HG03025 (cell line): Measurements from ENCODE around the gene FCHSD1.

Source experiments
- ATAC-seq: cut with Tn5 transposase; IDR thresholded peaks from one replicate; pipeline ENCODE4 v1.9.1; 2021; ENCODE audit warnings: mild to moderate bottlenecking, moderate library complexity; ENCODE audit not compliant: unreplicated experiment, low FRiP score

The FCHSD1 gene

GRCh38 chr5:141647242-141647641, 4.0 kb downstream of the FCHSD1 start:
- no peak for ATAC-seq

- no peak for ATAC-seq
These were observed 5.2 kb downstream of the FCHSD1 start for GRCh38 chr5:141646026-141646425.

- ATAC-seq = no peak
These were observed 9.5 kb downstream of the FCHSD1 start for GRCh38 chr5:141641634-141642267.

GRCh38 chr5:141640698-141641097, 10.5 kb downstream of the FCHSD1 start:
- no peak for ATAC-seq

- no peak for ATAC-seq
These were observed 11.2 kb downstream of the FCHSD1 start for GRCh38 chr5:141640051-141640415.

GRCh38 chr5:141639357-141640050, 11.7 kb downstream of the FCHSD1 start:
- no peak for ATAC-seq

- no peak for ATAC-seq
These were observed 12.4 kb downstream of the FCHSD1 start for GRCh38 chr5:141638771-141639170.

- peak; percentile 33 for ATAC-seq
These were observed 13.3 kb downstream of the FCHSD1 start for GRCh38 chr5:141637767-141638419.

- ATAC-seq = peak; percentile 27
These were observed 14.0 kb downstream of the FCHSD1 start for GRCh38 chr5:141637123-141637766.

GRCh38 chr5:141636413-141637122, 14.7 kb downstream of the FCHSD1 start, which contains the start of the genes HDAC3 and RELL2:
Gene HDAC3 (minus strand): TSS chr5:141636849. CDS start chr5:141636790, 59 bp downstream.
Gene RELL2 (plus strand): TSS chr5:141636997. CDS start chr5:141638226, 1,229 bp downstream.
- ATAC-seq = peak; percentile 70

- ATAC-seq = no peak
These were observed 15.2 kb downstream of the FCHSD1 start for GRCh38 chr5:141636106-141636412.

- ATAC-seq = no peak
These were observed 15.6 kb downstream of the FCHSD1 start for GRCh38 chr5:141635646-141636045.

- no peak for ATAC-seq
These were observed 16.5 kb downstream of the FCHSD1 start for GRCh38 chr5:141634720-141635119.

GRCh38 chr5:141633871-141634561, 17.2 kb downstream of the FCHSD1 start:
- peak; percentile 47 for ATAC-seq

- no peak for ATAC-seq
These were observed 18.6 kb downstream of the FCHSD1 start for GRCh38 chr5:141632650-141633049.

GRCh38 chr5:141630570-141631140, 20.6 kb downstream of the FCHSD1 start:
- ATAC-seq = no peak

- ATAC-seq = no peak
These were observed 22.9 kb downstream of the FCHSD1 start for GRCh38 chr5:141628175-141628788.

GRCh38 chr5:141623611-141624010, 27.6 kb downstream of the FCHSD1 start:
- no peak for ATAC-seq

- ATAC-seq = peak; percentile 60
These were observed 28.0 kb downstream of the FCHSD1 start for GRCh38 chr5:141623186-141623585.
